GM06990 (cell line): Measurements from ENCODE around the gene ACMSD.

Experiments used
- DNase-seq: peaks from one replicate; pipeline ENCODE4 v3.0.0-alpha.2; 2011; ENCODE audit not compliant: insufficient read length; ENCODE audit errors: extremely low read depth
- H3K27me3 ChIP-seq: replicated peaks from 2 replicates; pipeline ENCODE4 v1.6.0; 2011; ENCODE audit warnings: low read length; ENCODE audit not compliant: control insufficient read depth, insufficient read depth
- H3K36me3 ChIP-seq: 2 replicates; pipeline ENCODE4 v1.5.1; 2011; ENCODE audit warnings: low read length; ENCODE audit not compliant: control insufficient read depth, insufficient read depth
- H3K4me3 ChIP-seq: replicated peaks from 2 replicates; pipeline ENCODE4 v1.5.1; 2011; ENCODE audit warnings: low read depth, mild to moderate bottlenecking, control low read depth, low read length
- CTCF ChIP-seq: IDR thresholded peaks from 2 replicates; pipeline ENCODE4 v1.5.1; 2011; ENCODE audit warnings: low read length, control low read depth, mild to moderate bottlenecking, inconsistent platforms; ENCODE audit not compliant: insufficient read depth, poor library complexity, severe bottlenecking

ACMSD gene

GRCh38 chr2:134918526-134919340, 80.3 kb downstream of the ACMSD start, which contains the start of gene CCNT2:
CCNT2 (plus strand) TSS chr2:134918822; CDS start chr2:134918855, 33 bp downstream.
- Histone ChIP-seq H3K36me3 (no peaks in the 10 kb centered on the region), H3K4me3 (peak within 1 kb of the TSS; percentile 95), H3K27me3 (no peaks in the 10 kb centered on the region)
- peak; percentile 100 for DNase-seq
- TF ChIP-seq CTCF = no peak

GRCh38 chr2:134919341-134920210, 81.2 kb downstream of the ACMSD start:
- no peaks in the 10 kb centered on the region for H3K36me3 ChIP-seq
- no peak for DNase-seq
- TF ChIP-seq CTCF = no peak

DNA sequence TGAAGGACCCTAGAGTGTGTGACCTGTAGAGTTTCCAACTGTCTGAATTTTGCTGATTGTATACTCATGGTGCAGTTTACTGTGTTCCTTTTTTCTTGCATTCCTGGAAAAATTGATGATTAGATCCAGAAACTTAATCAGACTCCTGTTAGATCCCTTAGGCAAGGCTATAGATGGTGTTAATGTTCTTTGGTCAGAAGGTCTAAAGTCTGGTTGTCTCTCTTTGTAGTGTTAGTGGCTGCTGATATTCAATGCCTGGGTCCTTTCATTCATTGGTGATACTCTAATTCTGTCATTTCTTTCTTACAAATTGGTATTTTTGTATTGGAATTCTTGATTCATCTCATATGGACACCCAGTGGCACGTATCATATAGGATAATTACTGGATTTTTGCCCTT, 86.5 kb downstream of the ACMSD start:
- H3K36me3 ChIP-seq = no peaks in the 10 kb centered on the region; the same call in none of the 2 replicates
- TF ChIP-seq CTCF = no peak
- H3K27me3 ChIP-seq = no peaks in the 10 kb centered on the region
- DNase-seq = no peak
- H3K4me3 ChIP-seq = no peak overlapping the region

More at GRCh38 chr2:134919341-134920210, 81.2 kb downstream of the ACMSD start:
- Histone ChIP-seq H3K27me3 (no peaks in the 10 kb centered on the region), H3K4me3 (peak overlapping the region; percentile 95)

DNA sequence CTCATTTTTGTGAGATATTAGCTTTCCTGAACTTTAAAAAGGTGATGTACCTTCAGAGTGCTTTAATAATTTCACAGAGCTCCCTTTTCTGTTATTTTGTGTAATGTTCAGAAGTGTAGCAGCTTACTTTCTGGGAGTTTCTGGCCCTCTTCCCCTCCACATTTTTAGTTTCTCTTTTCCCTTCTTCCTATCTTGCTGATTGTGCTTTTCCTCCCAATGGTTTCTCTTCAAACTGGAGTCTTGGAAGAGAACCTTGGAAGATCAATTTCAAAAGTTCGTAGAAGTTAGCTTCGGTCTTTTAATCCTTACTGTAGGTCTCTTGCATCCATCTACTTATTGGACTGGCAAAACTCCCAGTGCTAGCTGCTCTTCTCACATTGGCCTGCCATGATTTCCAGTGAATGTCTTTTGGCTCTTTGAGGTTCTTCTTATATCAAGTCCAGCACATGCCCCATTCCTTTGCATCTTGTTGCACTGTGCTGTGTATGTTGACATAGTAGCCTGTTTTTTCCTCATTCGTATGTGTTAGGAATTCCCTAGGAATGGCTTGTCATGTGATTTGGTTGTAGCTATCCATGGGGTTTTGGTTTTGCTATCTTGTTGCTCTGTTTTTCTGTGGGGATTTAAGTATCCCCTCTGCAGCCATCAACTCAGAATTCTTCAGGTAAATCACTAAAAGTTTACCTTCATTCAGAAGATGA, 88.0 kb downstream of the ACMSD start:
- no peak for TF ChIP-seq CTCF
- no peak for DNase-seq
- H3K27me3 ChIP-seq = no peaks in the 10 kb centered on the region
- no peak overlapping the region for H3K4me3 ChIP-seq
- no peaks in the 10 kb centered on the region; the same call in none of the 2 replicates for H3K36me3 ChIP-seq

- no peak for DNase-seq
- H3K36me3 ChIP-seq = no peaks in the 10 kb centered on the region; the same call in none of the 2 replicates
These were observed 88.8 kb downstream of the ACMSD start for GRCh38 chr2:134927195-134927594.

More at GRCh38 chr2:134927195-134927594, 88.8 kb downstream of the ACMSD start:
- no peaks in the 10 kb centered on the region for H3K27me3 ChIP-seq
- no peak for TF ChIP-seq CTCF
- H3K4me3 ChIP-seq = no peak overlapping the region
